ENCODE results near the gene TNRC6C.
A peak's percentile ranks its signal among the peaks of the same experiment; 100 is the strongest.
"Not testable (repeated sequence)": the region's sequence is repeated elsewhere in the genome, so short reads cannot be mapped to it uniquely, and the experiment has no call there.

The TNRC6C gene

DNA sequence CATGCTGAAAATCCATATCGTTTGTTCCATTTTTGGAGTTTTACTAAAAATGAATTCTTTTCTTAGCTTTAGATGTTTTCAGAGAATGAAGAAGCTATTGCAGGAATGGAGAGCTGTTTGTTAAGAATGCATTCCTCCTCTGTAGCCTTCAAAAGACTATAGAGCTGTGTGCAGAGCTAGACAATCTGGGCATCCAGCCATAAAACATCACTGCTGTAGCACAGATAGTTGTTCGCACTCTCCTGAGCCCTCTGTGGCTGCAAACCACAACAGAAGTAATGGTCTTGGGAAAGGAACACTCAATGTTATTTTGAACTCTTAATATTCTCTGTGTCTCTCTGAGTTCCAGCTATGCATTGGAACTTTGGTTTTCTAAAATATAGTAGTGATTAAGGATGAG is 4.9 kb downstream of the TNRC6C start:
- no peak for DNase-seq (ENCODE audit: low spot score)

DNA sequence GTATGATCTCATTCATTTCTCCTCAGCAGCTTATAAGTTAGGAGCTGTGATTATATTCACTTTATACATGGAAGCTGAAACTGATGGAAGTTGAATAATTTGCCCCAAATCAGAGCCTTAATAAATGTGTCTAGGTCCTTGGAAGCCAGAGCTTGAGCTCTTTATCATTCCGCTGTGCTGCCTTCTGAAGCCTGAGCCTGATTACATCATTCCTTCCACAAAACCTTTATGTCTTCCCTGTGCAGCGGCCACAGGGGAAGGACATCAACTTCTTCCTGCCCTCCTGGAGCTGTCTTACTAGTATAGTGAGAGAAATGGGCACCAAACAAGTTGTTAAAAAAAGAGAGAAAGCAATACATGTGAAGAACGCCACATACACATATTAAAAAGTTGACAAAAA is 6.8 kb downstream of the TNRC6C start:
- no peak for DNase-seq (ENCODE audit: low spot score)

DNA sequence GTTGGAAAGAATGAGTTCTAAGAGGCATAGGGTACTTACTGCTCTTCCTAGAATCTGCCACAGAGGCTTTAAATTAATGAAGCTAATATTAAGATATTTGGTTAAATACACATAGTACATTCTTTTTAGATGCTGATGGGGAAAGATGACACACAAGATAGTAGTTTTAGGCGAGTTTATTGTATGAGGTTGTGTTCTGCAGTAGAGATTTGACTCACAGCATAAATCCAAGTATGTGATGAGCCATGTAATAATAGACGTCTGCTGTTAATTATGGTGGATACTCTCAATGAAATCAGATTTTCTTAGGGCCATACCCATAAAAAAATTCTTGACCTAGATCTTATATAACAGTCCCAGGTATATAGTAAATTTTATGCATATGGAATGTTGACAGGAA is 8.0 kb downstream of the TNRC6C start:
- no peak for DNase-seq (ENCODE audit: low spot score)

DNA sequence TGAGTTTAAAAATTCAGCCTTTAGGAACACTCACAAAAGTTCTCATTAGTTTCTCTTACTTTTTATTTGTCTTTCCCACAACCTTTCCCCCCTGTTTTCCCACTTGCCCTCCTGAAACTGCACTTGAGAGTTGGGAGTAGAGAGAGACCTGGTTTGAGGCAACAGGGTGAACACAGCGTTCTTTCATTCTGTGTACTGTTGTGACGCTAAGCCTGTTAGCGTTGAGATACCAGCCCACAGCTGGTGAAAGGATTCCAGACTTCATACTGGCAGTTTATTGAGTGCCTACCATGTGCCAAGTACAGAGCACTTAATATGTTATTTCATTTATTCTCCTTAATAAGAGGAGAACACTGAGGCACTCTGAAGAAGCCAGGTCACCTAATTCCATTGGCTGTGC is 10.3 kb downstream of the TNRC6C start:
- no peak for DNase-seq (ENCODE audit: low spot score)

DNA sequence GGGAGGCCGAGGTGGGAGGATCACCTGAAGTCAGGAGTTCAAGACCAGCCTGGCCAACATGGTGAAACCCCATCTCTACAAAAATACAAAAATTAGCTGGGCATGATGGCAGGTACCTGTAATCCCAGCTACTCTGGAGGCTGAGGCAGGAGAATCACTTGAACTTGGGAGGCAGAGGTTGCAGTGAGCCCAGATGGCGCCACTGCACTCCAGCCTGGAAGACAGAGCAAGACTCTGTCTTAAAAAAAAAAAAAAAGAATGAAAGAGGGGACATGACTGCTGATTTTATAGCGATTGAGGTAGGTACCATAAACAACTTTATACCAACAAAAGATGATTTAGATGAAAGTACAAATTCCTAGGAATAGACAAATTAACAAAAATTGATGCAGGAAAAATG is 13.8 kb downstream of the TNRC6C start:
- DNase-seq (ENCODE audit: low spot score), result not testable (repeated sequence)

DNA sequence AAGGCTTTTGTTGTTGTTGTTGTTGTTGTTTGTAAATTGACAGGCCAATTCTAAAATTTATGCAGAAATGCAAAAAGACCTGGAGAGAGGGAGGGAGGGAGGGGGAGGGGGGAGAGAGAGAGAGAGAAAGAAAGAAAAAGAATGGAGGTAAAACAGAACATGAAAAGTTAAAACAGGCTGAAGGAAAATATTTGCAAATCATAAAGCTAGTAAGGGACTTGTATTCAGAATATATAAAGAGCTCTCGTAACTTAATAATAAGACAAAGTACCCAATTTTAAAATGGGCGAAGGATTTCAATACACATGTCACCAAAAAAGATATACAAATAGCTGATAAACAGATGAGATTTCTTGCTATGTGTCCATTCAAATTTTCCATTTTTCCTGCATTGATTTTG is 15.4 kb downstream of the TNRC6C start:
- DNase-seq (ENCODE audit: low spot score), result no peak

DNA sequence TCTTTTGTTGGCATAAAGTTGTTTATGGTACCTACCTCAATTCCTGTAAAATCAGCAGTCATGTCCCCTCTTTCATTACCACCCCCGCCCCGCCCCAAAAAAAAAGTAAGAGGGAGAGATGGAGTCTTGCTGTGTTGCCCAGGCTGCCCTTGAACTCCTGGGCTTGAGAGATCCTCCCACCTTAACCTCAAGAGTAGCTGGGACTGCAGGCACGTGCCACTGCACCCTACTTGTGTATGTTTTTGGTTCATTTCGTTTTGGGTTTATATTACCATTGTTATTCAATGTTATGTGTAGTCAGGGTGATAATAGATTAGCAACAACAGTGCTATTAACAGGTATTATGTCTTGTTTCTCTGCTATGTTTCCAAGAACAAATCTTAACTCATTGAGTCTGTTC is 15.9 kb downstream of the TNRC6C start:
- no peak for DNase-seq (ENCODE audit: low spot score)

DNA sequence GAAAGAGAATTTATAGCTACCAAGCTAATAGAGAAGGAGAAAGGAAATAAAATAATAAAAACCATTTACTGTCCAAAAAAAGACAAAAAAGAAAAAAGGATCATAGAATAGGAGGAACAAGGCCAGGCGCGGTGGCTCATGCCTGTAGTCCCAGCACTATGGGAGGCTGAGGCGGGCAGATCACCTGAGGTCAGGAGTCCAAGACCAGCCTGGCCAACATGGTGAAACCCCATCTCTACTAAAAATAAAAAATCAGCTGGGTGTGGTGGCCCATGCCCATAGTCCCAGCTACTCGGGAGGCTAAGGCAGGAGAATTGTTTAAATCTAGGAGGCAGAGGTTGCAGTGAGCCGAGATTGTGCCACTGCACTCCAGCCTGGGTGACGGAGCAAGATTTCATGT is 23.9 kb downstream of the TNRC6C start:
- DNase-seq (ENCODE audit: low spot score), result not testable (repeated sequence)

DNA sequence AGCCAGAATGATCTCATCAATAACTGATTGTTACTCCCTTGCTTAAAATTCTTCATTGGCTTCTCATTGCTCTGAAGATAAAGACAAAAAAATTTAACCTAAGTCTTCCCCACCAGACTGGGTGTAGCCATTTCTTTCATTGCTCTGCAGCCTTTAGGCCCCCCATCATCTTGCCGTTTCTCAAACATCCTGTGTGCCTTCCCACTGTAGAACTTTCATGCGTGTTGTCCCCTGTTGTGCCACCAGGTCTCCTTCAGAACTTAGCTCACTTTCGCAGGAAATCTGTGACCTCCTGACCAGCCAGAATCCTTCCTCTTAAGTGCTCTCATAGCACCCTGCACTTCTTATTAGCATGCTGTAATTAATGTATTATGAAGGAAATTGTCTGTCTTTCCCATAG is 31.8 kb downstream of the TNRC6C start:
- DNase-seq (ENCODE audit: low spot score), result no peak

DNA sequence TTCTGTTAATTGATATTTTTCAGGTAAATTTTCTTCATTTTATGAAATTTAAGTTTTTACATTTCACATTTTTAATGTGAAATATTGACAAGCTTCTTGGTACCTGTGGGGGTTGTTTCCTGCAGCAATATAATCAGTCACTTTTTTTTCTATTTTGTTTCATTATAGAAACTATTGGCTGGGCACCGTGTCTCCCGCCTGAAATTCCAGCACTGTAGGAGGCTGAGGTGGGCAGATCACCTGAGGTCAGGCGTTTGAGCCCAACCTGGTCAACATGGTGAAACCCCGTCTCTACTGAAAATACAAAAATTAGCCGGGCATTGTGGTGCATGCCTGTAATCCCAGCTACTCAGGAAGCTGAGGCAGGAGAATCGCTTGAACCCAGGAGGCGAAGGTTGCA is 35.2 kb downstream of the TNRC6C start:
- not testable (repeated sequence) for DNase-seq (ENCODE audit: low spot score)

DNA sequence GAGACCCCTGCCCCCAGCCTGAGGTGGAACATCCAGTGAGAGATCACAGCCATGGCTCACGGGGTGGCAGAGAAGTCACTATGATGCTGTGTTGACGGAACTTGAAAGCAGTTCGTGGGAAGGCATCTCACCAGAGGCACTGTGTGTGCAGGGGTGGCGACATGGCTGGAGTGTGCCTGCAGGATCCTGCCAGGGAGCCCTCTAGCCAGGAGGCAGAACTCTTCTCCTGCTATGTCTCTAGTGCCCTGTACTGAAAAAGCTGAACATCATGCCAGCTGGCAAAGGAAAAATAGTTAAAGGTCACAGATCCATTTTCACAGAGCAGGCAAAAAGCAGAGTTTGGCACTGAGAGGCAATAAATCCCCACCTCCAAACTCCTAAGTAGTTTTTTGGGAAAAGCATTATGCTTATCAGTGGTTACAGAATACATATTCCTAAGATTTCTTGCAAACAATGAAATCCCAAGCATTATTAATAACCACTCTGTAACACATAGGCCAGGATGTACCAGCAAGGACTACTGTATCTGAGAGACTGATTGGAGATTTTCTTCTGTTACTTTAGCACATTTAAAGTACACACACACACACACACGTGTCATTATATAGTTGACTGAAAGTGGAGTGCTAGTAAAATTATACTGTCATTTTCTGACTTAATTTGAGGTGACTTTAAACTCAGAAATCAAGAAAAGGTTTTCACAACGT is 36.8 kb downstream of the TNRC6C start:
- no peak for DNase-seq (ENCODE audit: low spot score)

DNA sequence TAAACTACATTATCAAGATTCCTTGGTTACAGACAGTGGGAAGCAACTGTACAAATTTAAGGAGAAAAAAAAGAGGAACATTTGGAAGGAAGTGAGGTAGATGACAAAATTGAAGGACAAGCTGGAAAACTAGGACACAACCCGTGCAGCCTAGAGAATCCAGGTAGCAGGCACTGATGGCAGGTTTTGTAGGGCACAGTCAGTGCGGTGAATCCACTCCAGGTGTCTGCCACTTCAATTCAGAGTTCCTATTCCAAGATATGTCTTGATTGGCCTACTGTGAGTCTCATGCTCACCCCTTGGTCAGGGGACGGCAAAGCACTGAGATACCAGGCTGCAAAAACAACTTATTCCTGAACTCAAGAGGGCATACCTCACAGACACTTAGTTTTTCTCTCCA is 37.8 kb downstream of the TNRC6C start:
- DNase-seq (ENCODE audit: low spot score), result no peak

DNA sequence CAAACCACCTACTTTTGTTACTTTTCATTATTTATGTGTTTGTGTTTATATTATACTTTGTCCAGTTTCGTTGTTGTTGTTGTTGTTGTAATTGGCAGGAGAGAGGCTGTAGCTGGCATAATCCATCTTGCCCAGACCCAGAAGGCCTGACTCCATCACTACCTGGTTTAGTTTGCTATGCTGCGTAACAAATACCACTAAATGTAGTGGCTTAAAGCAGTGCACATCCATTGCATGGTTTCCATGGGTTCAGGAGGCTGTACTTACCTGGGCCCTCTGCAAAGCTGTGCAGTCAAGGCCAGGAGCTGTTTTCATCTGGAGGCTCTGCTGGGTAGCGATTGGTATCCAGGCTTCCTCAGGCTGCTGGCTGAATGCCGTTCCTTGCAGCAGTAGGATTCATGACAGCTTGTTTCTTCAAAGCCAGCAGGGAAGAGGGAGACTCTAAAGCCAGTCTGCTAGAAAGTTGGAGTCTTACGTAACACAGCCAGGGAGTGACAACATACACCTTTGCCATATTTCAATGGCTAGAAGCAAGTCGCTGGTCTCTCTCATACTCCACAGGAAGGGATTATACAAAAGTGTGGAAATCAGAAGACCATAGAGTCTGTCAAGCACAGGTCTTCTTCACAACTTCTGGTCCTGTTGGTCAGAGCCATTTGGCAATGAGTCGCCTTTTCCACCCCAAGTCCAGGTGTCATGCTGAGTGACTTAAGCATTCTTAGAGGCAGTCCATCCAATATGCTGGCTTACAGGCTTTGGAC is 41.1 kb downstream of the TNRC6C start:
- no peak for DNase-seq (ENCODE audit: low spot score)

DNA sequence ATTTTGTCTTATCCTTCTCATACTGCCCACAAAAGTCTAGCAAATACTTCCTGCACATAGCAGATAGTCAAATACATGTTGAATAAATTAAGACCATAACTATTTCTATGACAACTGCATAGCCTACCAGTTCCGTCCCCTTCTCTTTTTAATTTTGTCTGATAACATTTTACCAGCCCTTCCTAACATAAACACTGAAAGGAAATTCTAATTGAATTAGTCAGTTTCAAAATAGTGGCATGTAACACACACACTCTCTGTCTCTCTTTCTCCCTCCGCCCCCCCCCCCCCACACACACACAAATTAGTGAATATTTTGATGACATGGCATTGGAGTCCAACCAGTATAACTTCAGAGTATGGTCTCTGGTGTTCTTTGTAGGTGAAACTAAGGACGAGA is 41.8 kb downstream of the TNRC6C start:
- DNase-seq (ENCODE audit: low spot score), result peak; percentile 39

DNA sequence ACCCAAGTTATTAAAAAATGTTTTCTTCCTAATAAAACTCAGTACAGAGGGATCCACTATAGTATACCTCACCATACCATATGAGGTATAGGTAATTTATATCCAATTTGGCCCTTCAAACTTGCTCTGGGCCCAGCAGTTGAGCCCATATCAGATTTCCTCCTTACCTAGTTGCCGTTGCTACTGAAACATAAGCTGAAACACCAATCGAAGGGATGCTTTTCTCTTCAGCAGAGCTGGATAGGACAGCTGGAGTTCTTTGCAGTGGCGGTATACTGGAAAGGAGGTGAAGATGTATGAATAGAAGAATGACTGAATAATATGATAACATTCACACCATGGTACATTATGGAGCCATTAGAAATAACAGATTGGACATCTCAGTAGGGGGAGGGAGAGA is 42.7 kb downstream of the TNRC6C start:
- DNase-seq (ENCODE audit: low spot score), result no peak

DNA sequence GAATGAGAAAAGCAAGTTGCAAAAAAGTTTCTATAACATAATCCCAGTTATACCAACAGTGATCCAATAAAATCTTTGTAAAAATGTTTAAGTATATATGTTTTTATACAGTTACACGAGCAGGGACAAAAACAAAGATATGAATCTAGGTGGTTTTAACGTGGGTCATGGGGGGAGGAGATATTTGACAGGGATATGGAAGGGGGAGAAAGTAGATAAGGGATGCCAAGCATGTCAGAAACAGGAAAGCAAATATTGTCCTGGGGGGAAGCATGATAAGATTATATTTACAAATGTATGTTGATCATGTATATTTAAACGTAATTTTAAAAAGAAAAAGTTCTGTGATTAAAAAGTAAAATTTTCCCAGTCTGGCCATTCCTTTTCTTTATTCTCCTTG is 43.1 kb downstream of the TNRC6C start:
- no peak for DNase-seq (ENCODE audit: low spot score)

DNA sequence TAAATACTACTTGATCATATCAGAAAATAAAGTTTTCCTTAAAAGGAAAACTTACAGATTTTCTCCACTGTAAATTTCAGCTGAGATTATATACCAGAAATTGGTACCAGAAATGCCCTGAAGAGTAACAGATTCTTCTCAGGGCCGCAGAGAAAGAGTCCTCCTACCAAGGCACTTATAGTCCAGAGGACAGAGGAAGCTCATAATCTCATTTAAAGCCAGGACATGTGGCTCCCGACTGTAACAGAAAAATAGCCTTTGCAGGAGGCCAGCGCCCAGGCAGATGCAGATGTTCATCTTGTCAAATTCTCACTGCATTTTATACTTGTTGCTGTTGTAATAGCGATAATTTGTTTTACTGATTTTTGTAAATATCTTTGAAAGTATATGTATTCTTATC is 43.7 kb downstream of the TNRC6C start:
- DNase-seq (ENCODE audit: low spot score), result no peak

DNA sequence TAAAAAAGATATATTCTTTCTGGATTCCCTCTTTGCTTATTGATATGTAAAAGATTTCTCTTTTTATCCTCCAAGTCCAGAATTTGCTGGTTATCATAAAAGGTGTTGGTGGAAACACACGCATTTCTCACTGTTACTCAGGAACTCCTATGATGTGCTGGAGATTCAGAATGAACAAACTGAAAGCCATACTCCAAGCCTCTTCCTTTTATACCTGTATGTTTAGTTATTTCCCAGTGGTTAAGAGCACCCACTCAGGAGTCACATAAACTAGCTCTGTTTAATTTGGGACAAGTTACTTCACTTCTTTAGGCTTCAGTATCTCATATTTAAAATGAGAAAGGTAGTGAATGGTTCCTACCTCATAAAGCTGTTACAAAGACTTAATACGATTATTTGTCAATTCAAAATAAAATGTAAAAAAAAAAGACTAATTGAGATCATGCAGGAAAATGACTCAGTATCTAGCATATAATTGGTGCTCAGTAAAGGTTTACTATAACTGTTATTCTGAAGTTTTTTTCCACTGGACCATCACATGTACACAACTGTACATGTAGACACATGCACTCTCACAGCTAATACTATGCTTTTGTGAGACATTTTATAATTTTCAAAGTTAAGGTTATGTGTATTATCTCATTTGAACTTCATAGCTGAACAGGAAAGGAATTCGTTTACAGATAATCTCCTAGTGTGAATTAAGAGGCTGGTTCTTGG is 47.1 kb downstream of the TNRC6C start:
- DNase-seq (ENCODE audit: low spot score), result no peak

DNA sequence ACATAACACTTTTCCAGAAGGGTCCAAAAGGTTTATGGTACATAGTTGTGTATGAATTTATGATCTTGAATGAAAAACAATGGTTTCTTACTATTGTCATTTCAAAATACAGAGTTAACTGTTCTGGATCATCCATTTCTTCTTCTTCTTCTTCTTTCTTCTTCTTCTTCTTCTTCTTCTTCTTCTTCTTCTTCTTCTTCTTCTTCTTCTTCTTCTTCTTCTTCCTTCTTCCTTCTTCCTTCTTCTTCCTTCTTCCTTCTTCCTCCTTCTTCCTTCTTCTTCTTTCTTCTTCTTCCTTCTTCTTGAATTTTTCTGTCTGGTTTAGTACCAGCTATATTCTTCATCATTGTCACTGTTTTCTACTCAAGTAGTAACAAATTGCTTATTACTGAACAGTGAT is 47.8 kb downstream of the TNRC6C start:
- no peak for DNase-seq (ENCODE audit: low spot score)

DNA sequence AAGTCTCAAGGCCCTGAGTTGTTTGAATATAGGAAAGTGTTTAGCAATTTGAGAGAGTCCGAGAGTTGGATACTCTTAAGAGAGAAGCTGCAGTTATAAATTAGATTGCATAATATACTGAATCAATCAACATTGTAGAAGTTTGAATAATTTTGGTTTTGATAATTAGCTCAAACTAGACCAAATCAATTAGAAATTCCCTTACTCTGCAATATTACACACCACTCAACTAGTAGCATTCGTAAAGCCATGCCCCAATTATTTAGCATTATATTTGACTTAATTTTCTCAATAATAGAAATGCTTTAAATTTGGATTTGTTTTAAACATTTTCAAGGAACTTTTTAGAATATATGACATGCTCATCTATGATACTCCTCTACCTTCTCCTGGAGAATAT is 49.1 kb downstream of the TNRC6C start:
- DNase-seq (ENCODE audit: low spot score), result no peak

DNA sequence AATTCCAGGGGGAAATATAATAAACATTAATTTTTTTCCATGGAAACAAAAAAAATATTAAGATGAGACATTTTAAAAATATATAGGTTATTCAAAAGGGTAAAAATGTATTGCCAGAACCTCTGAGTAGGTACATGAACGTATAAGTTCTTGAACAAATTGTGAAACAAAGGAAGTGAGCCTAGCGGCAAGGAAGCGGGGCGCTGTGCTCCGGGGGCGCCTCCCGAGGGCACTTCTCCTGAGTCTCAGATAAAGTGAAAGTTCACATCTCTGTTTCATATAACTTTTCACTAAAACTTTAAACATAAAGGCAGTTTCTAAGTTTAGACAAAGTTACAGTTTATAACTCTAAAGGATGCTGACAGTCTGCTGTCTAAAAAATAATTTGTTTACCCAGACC is 52.3 kb downstream of the TNRC6C start:
- no peak for DNase-seq (ENCODE audit: low spot score)

DNA sequence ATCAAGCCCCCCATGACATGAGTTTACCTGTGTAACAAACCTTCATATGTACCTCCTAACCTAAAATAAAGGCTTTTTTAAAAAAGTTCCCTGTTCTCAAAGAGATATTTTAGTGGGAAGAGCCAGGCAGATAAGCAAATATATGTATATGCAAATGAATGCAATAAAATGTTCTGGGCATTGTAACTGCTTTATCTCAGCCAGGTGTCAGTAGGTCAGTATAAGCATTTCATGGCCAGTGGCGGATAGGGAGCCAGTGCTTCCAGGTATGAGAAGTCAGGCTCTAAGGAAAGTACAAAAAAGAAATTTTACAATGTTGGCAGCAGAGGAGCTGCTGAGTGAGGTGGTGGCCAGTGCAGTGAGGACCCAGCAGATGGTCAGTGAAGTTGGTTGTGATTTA is 53.9 kb downstream of the TNRC6C start:
- no peak for DNase-seq (ENCODE audit: low spot score)
